SU-DHL-6 (cell line): ENCODE results near the gene ACSL3.

Experiments
- EZH2phosphoT487 ChIP-seq: fragments of 200-600 bp; sonication (generic), shearing (Covaris generic); conservative IDR thresholded peaks from 2 replicates; pipeline ENCODE4 v1.6.1; 2018; ENCODE audit warnings: mild to moderate bottlenecking, antibody characterized with exemption, low read length, moderate library complexity, mixed read lengths
- TF ChIP-seq, protein P1 (sequence below): fragments of 200-600 bp; sonication (generic); IDR thresholded peaks from one replicate; pipeline ENCODE4 v1.5.1; 2017; ENCODE audit warnings: antibody characterized with exemption, mild to moderate bottlenecking, low read length, moderate library complexity; ENCODE audit not compliant: insufficient read depth, poor library complexity, severe bottlenecking

GRCh38 chr2:222976521-222977061 is 115.8 kb downstream of the ACSL3 start:
- TF ChIP-seq, protein P1, sequence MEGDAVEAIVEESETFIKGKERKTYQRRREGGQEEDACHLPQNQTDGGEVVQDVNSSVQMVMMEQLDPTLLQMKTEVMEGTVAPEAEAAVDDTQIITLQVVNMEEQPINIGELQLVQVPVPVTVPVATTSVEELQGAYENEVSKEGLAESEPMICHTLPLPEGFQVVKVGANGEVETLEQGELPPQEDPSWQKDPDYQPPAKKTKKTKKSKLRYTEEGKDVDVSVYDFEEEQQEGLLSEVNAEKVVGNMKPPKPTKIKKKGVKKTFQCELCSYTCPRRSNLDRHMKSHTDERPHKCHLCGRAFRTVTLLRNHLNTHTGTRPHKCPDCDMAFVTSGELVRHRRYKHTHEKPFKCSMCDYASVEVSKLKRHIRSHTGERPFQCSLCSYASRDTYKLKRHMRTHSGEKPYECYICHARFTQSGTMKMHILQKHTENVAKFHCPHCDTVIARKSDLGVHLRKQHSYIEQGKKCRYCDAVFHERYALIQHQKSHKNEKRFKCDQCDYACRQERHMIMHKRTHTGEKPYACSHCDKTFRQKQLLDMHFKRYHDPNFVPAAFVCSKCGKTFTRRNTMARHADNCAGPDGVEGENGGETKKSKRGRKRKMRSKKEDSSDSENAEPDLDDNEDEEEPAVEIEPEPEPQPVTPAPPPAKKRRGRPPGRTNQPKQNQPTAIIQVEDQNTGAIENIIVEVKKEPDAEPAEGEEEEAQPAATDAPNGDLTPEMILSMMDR = no peak
- TF ChIP-seq EZH2phosphoT487 = no peak
